Measurements from ENCODE around the gene SLC24A4. TPM values are rescaled to one million over a fixed set of nuclear protein-coding genes. Genes with fewer than 3 reads are reported as not detected.

Gene SLC24A4
- total and polyA plus RNA-seq, 4 donors, result 5.8 to 11.8 (median 6.9) TPM

DNA sequence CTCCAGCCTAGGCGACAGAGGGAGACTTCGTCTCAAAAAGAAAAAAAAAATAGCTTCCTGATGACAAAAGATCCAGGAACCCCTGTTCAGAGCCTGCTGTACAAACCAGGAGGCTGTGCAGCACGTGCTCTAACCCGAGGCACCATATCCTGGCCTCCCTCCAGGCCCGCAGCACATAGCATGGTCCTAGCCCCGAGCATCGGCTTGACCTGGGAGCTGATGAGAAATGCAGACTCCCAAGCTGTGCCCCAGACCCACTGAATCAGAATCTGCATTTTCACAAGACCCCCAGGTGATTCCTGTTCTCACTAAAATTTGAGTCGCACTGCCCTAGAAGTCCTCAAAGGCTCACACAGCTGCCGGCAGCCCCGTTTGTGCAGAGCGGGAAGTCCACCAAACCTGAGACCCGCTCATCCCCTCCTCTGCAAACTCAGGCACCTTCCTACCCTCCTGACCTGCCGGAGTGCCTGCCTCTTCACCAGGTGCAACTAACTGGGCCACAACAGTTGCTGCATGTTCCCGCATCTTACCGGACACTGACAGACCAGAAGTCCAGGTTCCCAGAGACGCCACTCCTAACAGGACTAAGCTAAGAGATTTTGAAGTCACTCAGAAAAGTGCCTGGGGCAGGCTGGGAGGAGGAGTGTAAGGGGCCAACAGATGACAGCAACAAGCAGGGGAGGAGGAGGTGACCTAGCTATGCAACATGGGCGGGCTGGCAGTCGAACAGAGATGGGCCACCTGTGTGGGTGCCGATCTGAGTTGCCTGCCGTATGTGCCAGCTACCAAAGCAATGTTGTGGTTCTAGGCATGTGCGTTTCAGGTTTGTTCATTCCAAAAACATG lies 166.7 kb downstream of the SLC24A4 start:
- DNase-seq (ENCODE audit: low read depth in 4 of 6, low spot score in 6 of 6), result no peak
- no peak overlapping the region for H3K27ac ChIP-seq (ENCODE audit: low read depth, low read length)
- H3K4me3 ChIP-seq (ENCODE audit: low read depth, low read length), result no peak overlapping the region
- no peaks in the 10 kb centered on the region for H3K9me3 ChIP-seq (ENCODE audit: control insufficient read depth, insufficient read depth, low read length)
- no peaks in the 10 kb centered on the region for H3K27me3 ChIP-seq (ENCODE audit: control insufficient read depth, insufficient read depth, low read length)
- H3K4me1 ChIP-seq (ENCODE audit: control insufficient read depth, insufficient read depth, low read length), result no peaks in the 10 kb centered on the region
- 95% methylated on average over 21 of the region's 21 CpGs for WGBS (ENCODE audit: insufficient coverage)
- peaks cover 6% of the 10 kb centered on the region for H3K36me3 ChIP-seq (ENCODE audit: control insufficient read depth, insufficient read depth, low read length)

DNA sequence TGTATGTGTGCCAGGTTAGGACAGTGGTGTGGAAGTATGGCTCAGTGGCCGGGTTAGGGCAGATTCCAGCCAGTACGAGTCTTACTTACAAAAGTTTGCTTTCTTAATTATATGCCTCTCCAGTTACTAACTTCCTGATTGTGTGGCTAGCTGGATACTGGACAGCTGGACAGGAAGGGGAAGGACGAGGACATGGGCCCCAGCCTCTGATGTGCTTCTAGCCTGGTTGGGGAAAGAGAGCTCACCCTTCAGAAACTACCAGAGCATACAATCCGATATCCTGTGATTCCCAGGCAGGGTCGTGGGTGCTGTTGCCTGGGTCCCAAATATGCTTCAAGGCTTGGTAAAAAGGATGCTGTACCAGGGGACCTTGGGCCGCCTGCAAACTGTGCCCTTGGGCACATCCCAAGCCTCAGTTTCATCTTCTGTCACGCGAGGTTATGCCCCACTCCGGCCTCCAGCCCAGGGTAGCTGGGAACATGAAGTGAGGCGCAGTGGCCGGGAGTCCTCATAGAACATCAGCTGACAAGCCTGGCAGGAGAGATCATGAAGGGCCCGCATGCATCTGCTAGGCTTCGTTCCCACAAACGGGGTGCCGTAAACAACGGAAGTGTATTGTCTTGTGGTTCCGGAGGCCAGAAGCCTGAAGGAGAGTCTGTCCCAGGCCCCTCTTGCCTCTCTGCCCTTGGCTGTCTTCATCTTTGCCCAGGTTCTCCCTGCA lies 167.4 kb downstream of the SLC24A4 start:
- peaks cover 6% of the 10 kb centered on the region for H3K36me3 ChIP-seq (ENCODE audit: control insufficient read depth, insufficient read depth, low read length)
- H3K4me3 ChIP-seq (ENCODE audit: low read depth, low read length), result no peak overlapping the region
- H3K27ac ChIP-seq (ENCODE audit: low read depth, low read length), result no peak overlapping the region
- no peaks in the 10 kb centered on the region for H3K27me3 ChIP-seq (ENCODE audit: control insufficient read depth, insufficient read depth, low read length)
- no peaks in the 10 kb centered on the region for H3K9me3 ChIP-seq (ENCODE audit: control insufficient read depth, insufficient read depth, low read length)
- DNase-seq (ENCODE audit: low read depth in 4 of 6, low spot score in 6 of 6), result no peak
- WGBS (ENCODE audit: insufficient coverage), result 84% methylated on average over 15 of the region's 17 CpGs
- no peaks in the 10 kb centered on the region for H3K4me1 ChIP-seq (ENCODE audit: control insufficient read depth, insufficient read depth, low read length)

DNA sequence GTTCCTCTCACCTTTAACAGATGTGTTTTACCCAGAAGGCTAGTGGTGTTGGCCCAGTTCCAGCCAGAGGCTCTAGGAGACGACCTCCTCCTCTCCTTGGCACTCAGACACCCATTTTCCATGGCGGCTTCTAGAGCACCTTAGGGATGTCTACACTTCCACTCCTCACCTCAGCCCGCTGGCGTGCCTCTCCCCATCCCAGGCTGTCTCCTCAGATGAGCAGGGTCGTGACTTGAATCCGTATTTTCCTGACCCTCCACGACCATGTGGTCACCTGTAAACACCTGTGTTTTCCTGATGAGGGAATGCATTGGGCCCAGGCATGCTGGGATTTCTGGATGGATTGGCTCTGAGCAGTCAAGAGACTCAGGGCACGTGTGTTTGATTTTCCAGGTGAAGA lies 168.8 kb downstream of the SLC24A4 start:
- H3K4me1 ChIP-seq (ENCODE audit: control insufficient read depth, insufficient read depth, low read length), result no peaks in the 10 kb centered on the region
- no peak for DNase-seq (ENCODE audit: low read depth in 4 of 6, low spot score in 6 of 6)
- no peaks in the 10 kb centered on the region for H3K9me3 ChIP-seq (ENCODE audit: control insufficient read depth, insufficient read depth, low read length)
- 85% methylated on average over 8 of the region's 8 CpGs for whole genome bisulfite sequencing (ENCODE audit: insufficient coverage)
- H3K27ac ChIP-seq (ENCODE audit: low read depth, low read length), result no peak overlapping the region
- H3K4me3 ChIP-seq (ENCODE audit: low read depth, low read length), result no peak overlapping the region
- H3K27me3 ChIP-seq (ENCODE audit: control insufficient read depth, insufficient read depth, low read length), result no peaks in the 10 kb centered on the region
- H3K36me3 ChIP-seq (ENCODE audit: control insufficient read depth, insufficient read depth, low read length), result peaks cover 6% of the 10 kb centered on the region

DNA sequence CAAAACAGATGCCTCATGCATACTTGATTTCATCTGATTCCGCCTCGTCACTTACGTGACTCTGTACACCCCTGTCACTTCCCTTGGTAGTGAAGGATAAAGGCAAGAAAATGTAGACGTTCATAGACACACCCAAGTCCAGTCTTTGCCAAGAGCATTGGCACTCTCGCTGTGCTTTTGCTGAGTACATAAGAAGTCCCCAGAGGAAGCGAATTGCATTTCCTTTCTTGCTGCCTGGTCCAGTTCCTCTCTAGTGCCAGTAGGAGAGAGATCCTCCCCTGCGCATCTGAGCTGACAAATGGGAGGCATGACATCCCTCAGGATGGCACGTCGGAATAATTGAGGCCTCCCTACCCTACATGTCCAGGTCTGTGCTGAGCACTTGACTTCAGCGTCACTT lies 169.3 kb downstream of the SLC24A4 start:
- H3K4me1 ChIP-seq (ENCODE audit: control insufficient read depth, insufficient read depth, low read length), result peaks cover 3% of the 10 kb centered on the region
- H3K36me3 ChIP-seq (ENCODE audit: control insufficient read depth, insufficient read depth, low read length), result peaks cover 6% of the 10 kb centered on the region
- H3K27me3 ChIP-seq (ENCODE audit: control insufficient read depth, insufficient read depth, low read length), result no peaks in the 10 kb centered on the region
- DNase-seq (ENCODE audit: low read depth in 4 of 6, low spot score in 6 of 6), result no peak
- H3K27ac ChIP-seq (ENCODE audit: low read depth, low read length), result no peak overlapping the region
- H3K9me3 ChIP-seq (ENCODE audit: control insufficient read depth, insufficient read depth, low read length), result no peaks in the 10 kb centered on the region
- no peak overlapping the region for H3K4me3 ChIP-seq (ENCODE audit: low read depth, low read length)
- WGBS (ENCODE audit: insufficient coverage), result 56% methylated on average over 2 of the region's 10 CpGs

GRCh38 chr14:92493024-92493423 lies 170.1 kb downstream of the SLC24A4 start:
- H3K27me3 ChIP-seq (ENCODE audit: control insufficient read depth, insufficient read depth, low read length), result no peaks in the 10 kb centered on the region
- peaks cover 6% of the 10 kb centered on the region for H3K36me3 ChIP-seq (ENCODE audit: control insufficient read depth, insufficient read depth, low read length)
- no peaks in the 10 kb centered on the region for H3K9me3 ChIP-seq (ENCODE audit: control insufficient read depth, insufficient read depth, low read length)
- H3K4me3 ChIP-seq (ENCODE audit: low read depth, low read length), result no peak overlapping the region
- H3K27ac ChIP-seq (ENCODE audit: low read depth, low read length), result no peak overlapping the region
- DNase-seq (ENCODE audit: low read depth in 4 of 6, low spot score in 6 of 6), result no peak
- peaks cover 10% of the 10 kb centered on the region for H3K4me1 ChIP-seq (ENCODE audit: control insufficient read depth, insufficient read depth, low read length)
- 94% methylated on average over 10 of the region's 10 CpGs for WGBS (ENCODE audit: insufficient coverage)

GRCh38 chr14:92493492-92493891 lies 170.5 kb downstream of the SLC24A4 start:
- WGBS (ENCODE audit: insufficient coverage), result 84% methylated on average over 16 of the region's 16 CpGs
- H3K27me3 ChIP-seq (ENCODE audit: control insufficient read depth, insufficient read depth, low read length), result no peaks in the 10 kb centered on the region
- H3K9me3 ChIP-seq (ENCODE audit: control insufficient read depth, insufficient read depth, low read length), result no peaks in the 10 kb centered on the region
- DNase-seq (ENCODE audit: low read depth in 4 of 6, low spot score in 6 of 6), result no peak
- H3K27ac ChIP-seq (ENCODE audit: low read depth, low read length), result no peak overlapping the region
- H3K4me1 ChIP-seq (ENCODE audit: control insufficient read depth, insufficient read depth, low read length), result peaks cover 13% of the 10 kb centered on the region
- no peak overlapping the region for H3K4me3 ChIP-seq (ENCODE audit: low read depth, low read length)
- H3K36me3 ChIP-seq (ENCODE audit: control insufficient read depth, insufficient read depth, low read length), result peaks cover 6% of the 10 kb centered on the region

DNA sequence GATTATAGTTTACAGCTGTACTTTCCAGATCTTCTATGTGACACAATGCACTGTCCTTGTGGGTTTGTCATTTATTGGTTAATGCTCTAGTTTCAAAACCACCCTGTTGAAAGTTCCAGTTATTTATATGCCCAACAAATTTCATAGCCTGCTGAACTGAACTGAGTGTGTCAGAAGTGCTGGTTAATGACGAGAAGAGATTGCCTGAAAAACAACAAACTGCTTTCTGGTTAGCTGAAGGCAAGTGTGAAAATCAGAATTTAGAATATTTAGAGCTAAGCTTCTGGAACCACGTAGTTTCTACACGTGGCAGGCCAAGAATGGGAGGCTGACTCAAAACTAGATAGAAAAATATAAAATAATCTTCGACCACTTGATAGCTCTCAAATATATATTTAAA lies 171.5 kb downstream of the SLC24A4 start:
- Histone ChIP-seq H3K27ac (ENCODE audit: low read depth, low read length) (no peak overlapping the region), H3K9me3 (ENCODE audit: control insufficient read depth, insufficient read depth, low read length) (no peaks in the 10 kb centered on the region), H3K36me3 (ENCODE audit: control insufficient read depth, insufficient read depth, low read length) (peaks cover 5% of the 10 kb centered on the region), H3K27me3 (ENCODE audit: control insufficient read depth, insufficient read depth, low read length) (no peaks in the 10 kb centered on the region), H3K4me3 (ENCODE audit: low read depth, low read length) (no peak overlapping the region), H3K4me1 (ENCODE audit: control insufficient read depth, insufficient read depth, low read length) (peaks cover 13% of the 10 kb centered on the region)
- no peak for DNase-seq (ENCODE audit: low read depth in 4 of 6, low spot score in 6 of 6)
- WGBS (ENCODE audit: insufficient coverage), result no CpG with 5 or more reads among the region's 4 CpGs

DNA sequence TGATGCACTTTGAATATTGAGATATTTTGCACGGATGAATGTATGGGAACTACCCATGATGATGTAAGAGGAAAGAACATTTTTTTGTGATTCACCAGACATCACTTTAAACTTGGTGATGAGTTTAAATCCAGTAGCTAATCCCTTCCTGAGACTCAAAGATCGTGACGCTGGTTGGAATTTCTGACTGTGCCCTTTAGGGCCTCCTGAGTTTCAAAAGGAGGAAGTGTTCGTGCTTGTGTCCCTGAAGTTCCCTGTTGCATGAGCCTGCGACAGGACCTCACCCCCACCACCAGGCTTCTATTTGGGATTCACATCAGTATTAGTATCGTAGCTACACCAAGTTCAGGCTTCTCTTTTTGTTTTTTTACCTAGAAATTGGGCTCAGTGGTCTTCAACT lies 172.1 kb downstream of the SLC24A4 start:
- H3K27me3 ChIP-seq (ENCODE audit: control insufficient read depth, insufficient read depth, low read length), result no peaks in the 10 kb centered on the region
- WGBS (ENCODE audit: insufficient coverage), result 83% methylated on average over 2 of the region's 6 CpGs
- H3K36me3 ChIP-seq (ENCODE audit: control insufficient read depth, insufficient read depth, low read length), result peaks cover 3% of the 10 kb centered on the region
- no peak overlapping the region for H3K27ac ChIP-seq (ENCODE audit: low read depth, low read length)
- DNase-seq (ENCODE audit: low read depth in 4 of 6, low spot score in 6 of 6), result no peak
- H3K4me3 ChIP-seq (ENCODE audit: low read depth, low read length), result no peak overlapping the region
- H3K4me1 ChIP-seq (ENCODE audit: control insufficient read depth, insufficient read depth, low read length), result peaks cover 17% of the 10 kb centered on the region
- H3K9me3 ChIP-seq (ENCODE audit: control insufficient read depth, insufficient read depth, low read length), result no peaks in the 10 kb centered on the region

- Histone ChIP-seq H3K27me3 (ENCODE audit: control insufficient read depth, insufficient read depth, low read length) (no peaks in the 10 kb centered on the region), H3K9me3 (ENCODE audit: control insufficient read depth, insufficient read depth, low read length) (no peaks in the 10 kb centered on the region), H3K36me3 (ENCODE audit: control insufficient read depth, insufficient read depth, low read length) (peaks cover 3% of the 10 kb centered on the region), H3K4me3 (ENCODE audit: low read depth, low read length) (no peak overlapping the region), H3K27ac (ENCODE audit: low read depth, low read length) (no peak overlapping the region), H3K4me1 (ENCODE audit: control insufficient read depth, insufficient read depth, low read length) (peaks cover 24% of the 10 kb centered on the region)
- DNase-seq (ENCODE audit: low read depth in 4 of 6, low spot score in 6 of 6), result peak in 1 of 6 donors; percentile 82
- WGBS (ENCODE audit: insufficient coverage), result 68% methylated on average over 3 of the region's 6 CpGs
These were observed 173.4 kb downstream of the SLC24A4 start for GRCh38 chr14:92496191-92496857.

Measured in spinal cord (tissue), 10 donors.